GM21737 (cell line): Measurements from ENCODE around the gene LEFTY1.
A peak's percentile ranks its signal among the peaks of the same experiment; 100 is the strongest.
"Not testable (repeated sequence)": the region's sequence is repeated elsewhere in the genome, so short reads cannot be mapped to it uniquely, and the experiment has no call there.

Experiments used
- ATAC-seq: cut with Tn5 transposase; IDR thresholded peaks from one replicate; pipeline ENCODE4 v1.9.1; 2021; ENCODE audit warnings: mild to moderate bottlenecking, moderate library complexity; ENCODE audit not compliant: unreplicated experiment

The LEFTY1 gene

DNA sequence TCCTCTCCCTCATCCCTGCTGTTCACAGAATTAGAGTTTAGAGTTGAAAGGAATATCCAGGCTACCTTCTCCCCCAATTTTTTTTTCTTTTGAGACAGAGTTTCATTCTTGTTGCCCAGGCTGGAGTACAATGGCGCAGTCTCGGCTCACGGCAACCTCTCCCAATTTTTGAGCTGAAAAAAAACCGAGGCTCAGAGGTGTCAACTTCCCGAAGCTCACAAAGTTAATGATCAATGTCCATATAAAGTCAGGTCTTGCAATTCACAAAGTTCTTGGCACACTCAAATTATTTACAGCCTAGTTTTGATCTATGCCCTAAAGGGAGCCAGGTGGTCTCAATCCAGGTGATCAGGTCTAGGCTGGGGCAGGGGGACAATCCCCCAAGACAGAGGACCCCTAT lies 797 bp upstream of the LEFTY1 start:
- ATAC-seq, result no peak

GRCh38 chr1:225888289-225888897 lies 553 bp downstream of the LEFTY1 start:
- no peak for ATAC-seq

GRCh38 chr1:225887554-225888288 lies 1.2 kb downstream of the LEFTY1 start:
- ATAC-seq, result not testable (repeated sequence)

GRCh38 chr1:225887030-225887314 lies 2.0 kb downstream of the LEFTY1 start:
- ATAC-seq, result no peak

DNA sequence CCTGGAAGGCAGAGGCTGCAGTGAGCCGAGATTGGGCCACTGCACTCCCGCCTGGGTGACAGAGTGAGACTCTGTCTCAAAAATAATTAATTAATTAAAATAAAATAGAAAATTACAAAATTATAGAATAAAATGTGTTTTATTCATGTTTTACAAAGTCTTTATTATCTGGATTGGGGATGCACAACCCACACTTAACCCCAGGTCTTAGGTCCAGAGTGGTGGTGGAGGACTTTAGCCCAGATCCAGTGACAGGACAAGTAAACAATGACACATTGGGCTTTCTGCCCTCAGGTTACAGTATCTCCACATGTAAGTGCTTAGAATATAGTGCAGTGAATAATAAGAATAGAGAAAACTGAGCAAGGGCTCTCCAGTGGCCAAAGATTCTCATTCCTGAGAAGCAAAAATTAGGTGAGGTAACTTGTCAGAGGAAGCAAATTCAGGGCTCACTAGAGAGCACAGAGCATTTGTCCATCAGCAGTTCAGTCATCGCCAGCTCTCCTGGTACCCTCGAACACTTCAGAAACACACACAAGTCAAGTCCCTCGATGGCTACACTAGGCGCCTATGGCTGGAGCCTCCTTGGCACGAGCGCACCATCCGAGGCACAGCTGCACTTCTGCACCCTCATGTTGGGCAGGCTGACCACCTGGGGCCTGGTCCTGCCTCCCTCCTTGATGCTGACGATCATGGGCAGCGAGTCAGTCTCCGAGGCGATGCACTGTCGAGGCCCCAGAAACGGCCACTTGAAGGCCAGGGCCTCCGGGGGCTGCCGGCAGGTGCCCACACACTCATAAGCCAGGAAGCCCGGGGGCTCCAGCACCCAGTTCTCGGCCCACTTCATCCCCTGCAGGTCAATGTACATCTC lies 2.6 kb downstream of the LEFTY1 start:
- ATAC-seq, result no peak

- ATAC-seq, result no peak
These were observed 3.6 kb downstream of the LEFTY1 start for GRCh38 chr1:225885336-225885735.

GRCh38 chr1:225883616-225884265 lies 5.2 kb downstream of the LEFTY1 start:
- ATAC-seq, result no peak

DNA sequence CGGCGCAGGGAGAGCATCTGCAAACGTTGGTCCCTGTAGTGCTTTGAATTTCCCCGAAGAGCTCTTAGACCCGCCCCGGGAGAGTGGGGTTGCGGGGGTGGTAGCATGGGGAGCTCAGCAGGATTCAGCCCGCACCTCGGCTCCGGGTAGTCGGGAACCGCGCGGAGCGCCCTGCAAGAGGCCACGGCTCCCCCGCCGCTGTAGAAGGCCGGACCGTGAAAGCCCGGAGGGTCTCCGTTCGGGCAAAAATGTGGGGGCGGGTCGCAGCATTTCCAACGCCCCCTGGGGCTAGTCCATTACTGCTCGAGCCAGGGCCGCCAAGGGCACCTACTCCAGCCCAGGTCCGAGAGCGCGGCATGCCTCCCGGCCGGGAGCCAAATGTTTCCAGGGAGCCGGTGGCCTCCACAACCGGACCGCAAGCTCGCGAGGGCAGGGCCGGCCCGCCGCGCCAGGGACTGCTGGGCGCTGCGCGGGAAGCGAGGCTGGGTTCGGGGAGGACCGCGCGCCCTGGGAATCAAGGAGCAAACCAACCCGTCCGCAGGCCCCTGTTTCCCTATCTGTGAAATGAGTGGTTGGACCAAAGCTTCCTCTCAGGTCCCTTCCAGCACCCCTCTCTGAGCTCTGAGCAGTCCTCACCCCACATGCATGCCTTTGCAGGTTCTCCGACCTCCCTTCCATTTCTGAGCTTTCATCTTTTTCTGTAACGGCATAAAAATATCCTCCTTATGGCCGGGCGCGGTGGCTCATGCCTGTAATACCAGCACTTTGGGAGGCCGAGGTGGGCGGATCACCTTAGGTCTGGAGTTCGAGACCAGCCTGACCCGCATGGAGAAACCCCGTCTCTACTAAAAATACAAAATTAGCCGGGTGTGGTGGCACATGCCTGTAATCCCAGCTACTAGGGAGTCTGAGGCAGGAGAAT lies 6.0 kb downstream of the LEFTY1 start:
- ATAC-seq, result peak; percentile 19

GRCh38 chr1:225881959-225882693 lies 6.8 kb downstream of the LEFTY1 start, which contains the start of gene TMEM63A:
TSS of gene TMEM63A (minus strand) at chr1:225882380. CDS start at chr1:225877580, 4,800 bp downstream.
- ATAC-seq, result peak; percentile 64

- ATAC-seq, result no peak
These were observed 7.6 kb downstream of the LEFTY1 start for GRCh38 chr1:225881081-225881958.

DNA sequence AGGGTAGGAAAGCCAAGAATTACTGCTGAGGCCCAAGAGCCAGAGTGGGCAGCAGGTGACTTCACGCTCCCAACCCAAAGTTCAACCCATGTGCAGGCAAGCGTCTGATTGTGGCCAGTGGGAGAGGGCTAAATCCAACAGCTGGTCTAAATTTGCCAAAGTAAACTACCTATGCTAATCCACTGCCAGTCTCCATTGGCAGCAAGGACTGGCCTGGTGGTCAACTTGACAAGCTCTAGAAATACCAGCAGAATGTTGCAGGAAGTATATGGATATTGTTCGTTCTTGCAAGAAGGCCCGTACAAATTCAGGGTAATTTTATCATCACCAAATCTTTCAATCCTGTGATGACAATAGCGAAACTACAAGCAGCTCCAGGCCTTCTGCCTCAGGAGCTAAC lies 8.3 kb downstream of the LEFTY1 start:
- ATAC-seq, result no peak

DNA sequence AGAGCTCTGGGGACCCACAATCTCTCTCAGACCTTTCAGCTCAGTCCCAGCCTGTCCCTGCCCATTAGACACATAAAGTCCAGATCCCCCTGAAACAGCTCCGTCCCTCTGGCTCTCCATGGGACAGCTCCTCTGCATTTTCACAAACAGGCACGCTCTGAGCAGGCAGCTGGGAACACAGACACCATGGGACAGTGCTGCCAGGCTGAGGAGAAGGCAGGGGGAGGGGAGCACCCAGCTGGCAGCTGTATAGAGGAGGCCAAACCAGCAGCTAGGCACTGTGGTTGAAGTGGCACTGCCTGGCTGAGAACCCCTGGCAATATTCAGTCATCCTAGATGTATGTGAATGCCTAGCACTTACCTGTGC lies 8.7 kb downstream of the LEFTY1 start:
- ATAC-seq, result no peak

GRCh38 chr1:225879521-225880221 lies 9.3 kb downstream of the LEFTY1 start:
- ATAC-seq, result no peak

DNA sequence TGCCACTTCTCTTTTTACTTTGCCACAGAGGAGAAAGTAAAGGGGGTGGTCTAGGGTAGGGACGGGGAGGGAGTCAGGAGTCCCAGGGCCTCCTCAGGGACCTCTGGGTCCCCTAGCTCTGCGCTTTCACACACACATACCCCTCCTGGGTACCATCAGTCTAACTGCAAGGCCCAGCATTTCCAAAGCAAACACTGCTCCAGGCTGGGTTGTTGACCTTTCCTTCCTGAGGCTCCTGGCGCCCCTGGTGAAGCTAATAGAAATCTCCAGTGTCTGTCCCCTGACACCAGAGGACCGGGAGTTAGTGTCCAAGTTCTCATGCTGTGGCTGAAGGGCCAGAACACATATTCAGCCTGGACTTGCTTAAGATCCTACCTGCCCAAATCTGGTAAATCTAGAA lies 10.7 kb downstream of the LEFTY1 start:
- no peak for ATAC-seq

DNA sequence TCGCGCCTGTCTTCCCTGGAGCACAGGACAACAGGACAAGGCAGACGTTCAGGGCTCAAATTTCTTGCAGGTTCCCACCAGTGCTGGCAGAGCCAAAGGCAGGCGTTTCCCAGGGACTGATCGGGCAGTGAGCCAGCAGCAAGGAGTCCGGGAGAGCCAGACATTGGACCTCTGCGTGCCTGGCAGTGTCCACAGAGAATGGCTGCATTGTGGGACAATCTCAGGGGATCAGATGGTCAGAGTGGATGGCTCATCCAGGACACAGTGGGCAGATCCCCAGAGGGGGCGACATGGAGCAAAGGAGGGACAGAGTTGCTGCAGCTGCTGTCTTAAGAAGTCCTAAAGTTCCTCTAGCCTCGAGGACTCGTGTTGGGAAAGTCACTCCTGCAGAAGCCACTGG lies 11.4 kb downstream of the LEFTY1 start:
- ATAC-seq, result no peak

GRCh38 chr1:225876900-225877510 lies 11.9 kb downstream of the LEFTY1 start:
- no peak for ATAC-seq

- ATAC-seq, result no peak
These were observed 13.7 kb downstream of the LEFTY1 start for GRCh38 chr1:225875044-225875815.
